ENCODE data around the gene SLC6A13.
"Not testable (repeated sequence)": the region's sequence is repeated elsewhere in the genome, so short reads cannot be mapped to it uniquely, and the experiment has no call there.

The SLC6A13 gene

GRCh38 chr12:195951-196350 is 66.7 kb downstream of the SLC6A13 start:
- DNase-seq, result no peak

DNA sequence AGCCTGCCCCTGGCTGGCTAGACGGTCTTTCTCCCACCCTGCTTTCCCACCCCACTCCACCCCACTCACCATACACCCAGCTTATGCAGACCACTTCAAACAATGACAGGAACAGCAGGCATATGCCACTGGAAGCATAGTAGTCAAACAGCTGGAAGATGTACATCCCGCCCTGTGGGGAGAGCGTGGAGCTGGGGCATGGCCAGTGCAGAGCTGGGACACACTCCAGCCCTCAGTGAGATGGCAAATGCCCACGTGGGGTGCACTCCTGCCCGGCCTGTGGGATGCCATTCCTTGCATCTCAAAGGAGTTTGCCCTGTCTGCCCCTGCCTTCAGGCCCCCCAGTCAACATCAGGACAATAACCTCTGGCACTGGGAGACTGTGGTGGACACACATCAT is 67.5 kb downstream of the SLC6A13 start:
- no peak for DNase-seq

DNA sequence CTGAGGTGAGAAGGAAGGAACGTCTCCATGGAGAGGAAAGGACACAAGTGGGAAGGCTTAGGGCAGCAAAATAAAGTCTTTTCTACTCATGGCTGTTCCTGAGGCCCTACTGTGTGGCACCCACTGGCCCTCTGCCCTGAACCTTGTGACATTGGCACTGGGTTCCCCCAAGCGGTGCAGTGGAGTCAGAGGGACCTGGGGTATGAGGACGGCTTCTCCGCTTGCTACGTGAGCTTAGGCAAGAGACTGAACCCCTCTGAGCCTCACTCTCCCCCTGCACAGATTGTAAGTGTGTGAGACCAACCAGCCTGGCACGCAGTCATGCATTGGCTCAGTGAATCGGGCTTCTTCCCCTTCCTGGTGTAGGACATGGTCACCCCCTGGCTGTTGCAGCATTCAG is 68.4 kb downstream of the SLC6A13 start:
- DNase-seq, result no peak

DNA sequence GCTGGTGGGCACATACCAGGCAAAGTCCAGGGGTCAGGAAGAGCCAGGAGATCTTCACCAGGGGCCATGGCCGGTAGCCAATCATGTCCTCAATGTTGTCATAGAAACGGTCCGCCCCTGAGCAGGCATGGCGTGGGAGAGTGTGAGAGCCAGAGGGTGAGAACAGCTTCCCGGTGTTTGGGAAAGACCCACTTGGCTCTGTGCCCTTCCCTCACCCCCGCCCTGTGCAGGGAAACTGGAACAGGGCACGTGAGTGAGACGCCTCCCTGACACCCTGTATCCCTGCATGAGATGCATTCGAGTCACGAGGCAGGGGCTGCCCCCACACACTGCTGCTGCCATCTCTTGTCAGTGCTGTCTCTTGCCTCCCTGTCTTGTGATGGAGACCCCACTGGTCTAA is 69.4 kb downstream of the SLC6A13 start:
- no peak for DNase-seq

GRCh38 chr12:191541-191940 is 71.1 kb downstream of the SLC6A13 start:
- no peak for DNase-seq

GRCh38 chr12:190881-191280 is 71.8 kb downstream of the SLC6A13 start:
- no peak for DNase-seq

- DNase-seq, result no peak
Observed at GRCh38 chr12:189622-189962, 73.0 kb downstream of the SLC6A13 start.

- DNase-seq, result no peak
Observed at GRCh38 chr12:188910-189621, 73.6 kb downstream of the SLC6A13 start.

GRCh38 chr12:187986-188909 is 74.4 kb downstream of the SLC6A13 start:
- DNase-seq, result not testable (repeated sequence)

DNA sequence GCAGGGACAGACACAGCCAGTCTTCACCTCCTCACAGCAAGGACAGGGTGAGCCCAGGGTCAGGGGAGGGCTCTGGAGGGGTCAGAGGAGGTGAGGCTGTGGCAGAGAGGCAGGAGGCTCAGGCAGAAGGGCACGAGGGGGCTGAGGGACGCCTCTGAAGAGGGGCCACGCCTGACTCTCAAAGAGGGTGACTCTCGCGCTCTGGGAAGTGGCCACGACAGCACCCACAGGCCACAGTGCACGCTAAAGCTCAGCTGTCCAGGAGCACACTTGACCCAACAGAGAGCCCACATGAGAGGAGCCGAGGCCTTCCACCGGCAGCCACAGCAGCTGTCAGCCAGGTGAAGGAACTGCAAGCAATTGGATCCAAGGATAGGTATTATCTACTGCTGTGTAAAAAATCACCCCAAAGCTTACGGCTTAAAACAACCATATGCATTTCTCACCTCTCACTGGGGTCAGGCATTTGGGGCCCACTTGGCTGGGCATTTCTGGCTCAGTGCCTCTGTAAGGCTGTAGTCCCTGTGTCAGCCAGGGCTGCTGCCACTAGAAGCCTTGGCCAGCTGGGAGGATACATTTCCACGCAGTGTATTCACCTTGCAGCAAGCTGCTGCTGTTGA is 76.5 kb downstream of the SLC6A13 start:
- DNase-seq, result no peak

GRCh38 chr12:185576-185955 is 77.1 kb downstream of the SLC6A13 start:
- DNase-seq, result no peak

GRCh38 chr12:184811-185575 is 77.6 kb downstream of the SLC6A13 start:
- DNase-seq, result no peak

DNA sequence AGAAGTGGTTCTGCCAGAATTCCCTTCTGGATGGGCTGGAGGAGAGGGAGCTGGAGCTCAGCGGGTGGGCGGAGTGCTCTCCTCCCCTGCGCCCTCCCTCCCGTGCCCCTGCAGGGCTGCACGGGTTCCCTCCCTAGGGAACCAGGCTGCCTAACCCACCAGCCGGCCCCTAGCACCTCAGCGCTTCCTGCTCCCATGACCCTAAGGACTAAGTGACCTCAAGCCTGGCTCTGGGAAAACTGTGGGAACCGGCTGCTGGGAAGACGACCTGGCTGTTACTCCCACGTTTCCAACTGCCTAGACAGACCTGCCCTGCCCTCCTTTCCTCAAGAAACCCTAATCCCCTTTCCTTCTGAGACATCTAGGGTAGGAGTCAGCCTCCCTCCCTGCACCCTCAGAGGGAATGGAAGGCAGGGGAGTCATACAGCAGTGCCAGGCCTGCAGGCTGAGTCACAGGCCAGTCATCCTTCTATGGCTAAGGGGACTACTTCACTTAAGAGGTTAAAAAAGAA is 80.2 kb downstream of the SLC6A13 start:
- no peak for DNase-seq

GRCh38 chr12:181921-182320 is 80.7 kb downstream of the SLC6A13 start:
- no peak for DNase-seq

GRCh38 chr12:180445-180844 is 82.2 kb downstream of the SLC6A13 start:
- no peak for DNase-seq

DNA sequence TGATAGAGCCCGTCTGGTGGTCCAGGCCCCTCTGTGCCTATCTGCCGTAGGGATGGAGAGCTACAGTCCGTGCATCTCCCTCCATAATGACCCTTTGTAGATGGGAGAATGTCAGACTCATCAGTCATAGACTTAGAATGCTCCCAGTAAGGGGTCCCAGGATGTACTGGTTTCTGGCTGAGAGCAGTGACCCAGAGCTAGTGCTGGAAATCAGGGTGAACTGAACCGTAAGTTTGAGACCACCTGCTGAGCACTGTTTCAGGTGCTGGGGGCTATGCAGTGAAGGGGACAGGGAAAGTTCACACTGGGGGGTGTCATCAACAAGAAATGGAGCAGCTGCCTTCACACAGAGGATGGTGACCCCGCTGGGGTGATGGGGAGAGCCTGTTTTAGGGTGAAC is 82.8 kb downstream of the SLC6A13 start:
- DNase-seq, result no peak

GRCh38 chr12:179131-179884 is 83.3 kb downstream of the SLC6A13 start:
- DNase-seq, result no peak

DNA sequence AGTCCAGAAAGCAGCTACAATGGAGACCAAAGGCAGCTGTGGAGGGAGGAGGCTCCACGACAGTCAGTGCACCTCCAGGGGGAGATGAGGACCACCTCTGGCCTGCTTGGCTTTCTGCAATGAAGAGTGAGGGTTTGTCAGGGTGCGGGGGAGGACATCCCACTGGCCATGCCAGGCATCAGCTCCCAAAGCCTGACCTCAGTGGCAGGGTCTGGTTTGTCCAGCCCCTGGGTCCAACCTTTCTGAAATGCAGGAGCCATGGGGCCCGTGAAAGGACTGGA is 83.9 kb downstream of the SLC6A13 start:
- no peak for DNase-seq

DNA sequence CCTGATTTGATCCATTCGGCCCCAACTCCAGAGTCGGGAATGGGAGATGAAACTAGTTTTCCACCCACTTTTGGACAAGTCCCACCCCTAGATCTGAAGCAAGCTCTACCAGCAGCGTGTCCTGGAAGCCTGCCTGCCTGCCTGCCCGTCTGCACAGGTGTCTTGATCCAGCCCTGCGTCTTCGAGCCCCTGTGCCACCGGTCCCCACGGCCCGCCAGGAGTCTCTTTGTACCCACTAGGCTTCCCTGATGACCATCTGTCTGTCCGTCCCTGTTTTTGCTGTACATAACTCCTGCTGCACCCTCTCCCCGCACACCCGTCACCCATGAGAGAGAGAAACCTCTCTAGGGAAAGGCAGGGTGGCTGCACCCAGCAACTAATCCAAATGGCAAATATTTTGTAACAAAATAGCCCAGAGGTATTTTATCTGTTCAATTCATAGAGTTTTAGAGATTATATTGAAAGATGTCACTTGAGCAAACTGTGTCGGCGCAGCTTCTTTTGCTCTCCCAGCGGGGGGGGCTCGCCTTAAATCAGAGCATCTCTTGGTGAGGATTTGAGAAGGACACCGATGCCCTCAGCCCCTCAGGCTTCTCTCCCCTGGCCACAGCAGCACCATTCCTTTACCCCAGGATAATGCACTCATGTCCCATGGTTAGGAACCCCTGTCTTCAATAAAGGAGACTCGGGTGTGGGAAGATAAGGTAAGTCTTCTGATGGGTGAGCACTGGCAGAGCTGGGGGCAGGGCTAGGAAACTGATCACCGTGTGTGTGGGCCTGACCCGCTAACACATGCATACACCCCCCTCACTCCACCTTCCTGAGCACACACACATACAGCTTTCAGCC is 84.4 kb downstream of the SLC6A13 start:
- no peak for DNase-seq

- no peak for DNase-seq
Observed at GRCh38 chr12:177336-177979, 85.2 kb downstream of the SLC6A13 start.

All from central memory CD4-positive, alpha-beta T cell (primary cell).